GM21360 (cell line): Measurements from ENCODE around the gene EBP.
"Not testable (repeated sequence)": the region's sequence is repeated elsewhere in the genome, so short reads cannot be mapped to it uniquely, and the experiment has no call there.

Source experiments
- ATAC-seq: cut with Tn5 transposase; IDR thresholded peaks from one replicate; pipeline ENCODE4 v1.9.1; 2021; ENCODE audit warnings: mild to moderate bottlenecking, moderate library complexity; ENCODE audit not compliant: unreplicated experiment

The EBP gene

DNA sequence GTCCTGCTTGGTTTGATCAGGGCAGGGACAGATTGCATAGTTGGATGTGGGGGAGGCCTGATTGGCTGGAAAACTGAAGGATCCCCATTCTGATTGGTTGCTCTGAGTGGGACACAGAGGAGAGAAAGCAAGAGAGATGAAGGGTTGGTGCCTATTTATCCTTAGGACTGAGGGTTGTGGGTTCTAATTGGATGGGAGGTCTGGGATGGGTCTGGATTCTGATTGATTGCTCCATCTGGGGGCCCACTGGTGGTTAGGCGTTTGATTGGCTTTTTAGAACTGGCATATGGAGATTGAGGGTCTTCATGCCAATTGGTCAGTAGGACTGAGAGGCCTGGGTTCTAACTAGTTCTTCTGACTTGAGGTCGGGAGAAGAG, 644 bp upstream of the EBP start:
- ATAC-seq, result no peak

DNA sequence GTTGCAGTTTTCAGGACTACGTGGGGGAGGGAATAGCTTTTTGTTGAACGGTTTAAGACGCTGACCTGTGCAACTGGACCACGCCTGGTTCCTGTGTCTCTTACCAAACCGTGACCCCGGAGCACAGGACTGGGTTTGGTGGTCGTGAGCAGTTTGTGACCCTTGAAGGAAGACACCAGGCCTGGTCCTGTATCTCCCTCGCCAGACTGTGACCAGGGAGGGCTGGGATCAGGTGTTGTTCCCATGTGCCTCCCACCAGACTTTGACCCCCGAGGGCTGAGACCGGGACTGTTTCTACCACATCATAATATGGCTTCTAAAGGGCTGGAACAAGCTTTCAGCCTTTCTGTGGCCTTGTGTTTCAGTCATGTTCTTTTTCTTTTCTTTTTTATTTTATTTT, 683 bp downstream of the EBP start:
- ATAC-seq, result no peak

DNA sequence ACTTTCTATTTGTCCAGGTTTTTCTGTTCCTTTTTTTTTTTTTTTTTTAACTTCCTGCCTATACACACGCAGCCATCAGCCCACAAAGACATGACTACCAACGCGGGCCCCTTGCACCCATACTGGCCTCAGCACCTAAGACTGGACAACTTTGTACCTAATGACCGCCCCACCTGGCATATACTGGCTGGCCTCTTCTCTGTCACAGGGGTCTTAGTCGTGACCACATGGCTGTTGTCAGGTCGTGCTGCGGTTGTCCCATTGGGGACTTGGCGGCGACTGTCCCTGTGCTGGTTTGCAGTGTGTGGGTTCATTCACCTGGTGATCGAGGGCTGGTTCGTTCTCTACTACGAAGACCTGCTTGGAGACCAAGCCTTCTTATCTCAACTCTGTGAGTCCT, 2.1 kb downstream of the EBP start:
- no peak for ATAC-seq

DNA sequence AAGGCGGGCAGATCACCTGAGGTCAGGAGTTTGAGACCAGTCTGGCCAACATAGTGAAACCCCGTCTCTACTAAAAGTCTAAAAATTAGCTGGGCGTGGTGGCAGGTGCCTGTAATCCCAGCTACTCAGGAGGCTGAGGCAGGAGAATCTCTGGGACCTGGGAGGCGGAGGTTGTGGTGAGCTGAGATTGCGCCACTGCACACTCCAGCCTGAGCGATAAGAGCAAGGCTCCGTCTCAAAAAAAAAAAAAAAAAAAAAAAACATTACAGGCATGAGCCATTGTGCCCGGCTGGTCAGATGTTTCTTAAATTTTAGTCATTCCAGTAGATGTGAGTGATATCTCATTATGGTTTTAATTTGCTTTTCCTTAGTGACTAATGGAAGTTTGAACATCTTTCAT, 4.2 kb downstream of the EBP start:
- not testable (repeated sequence) for ATAC-seq

DNA sequence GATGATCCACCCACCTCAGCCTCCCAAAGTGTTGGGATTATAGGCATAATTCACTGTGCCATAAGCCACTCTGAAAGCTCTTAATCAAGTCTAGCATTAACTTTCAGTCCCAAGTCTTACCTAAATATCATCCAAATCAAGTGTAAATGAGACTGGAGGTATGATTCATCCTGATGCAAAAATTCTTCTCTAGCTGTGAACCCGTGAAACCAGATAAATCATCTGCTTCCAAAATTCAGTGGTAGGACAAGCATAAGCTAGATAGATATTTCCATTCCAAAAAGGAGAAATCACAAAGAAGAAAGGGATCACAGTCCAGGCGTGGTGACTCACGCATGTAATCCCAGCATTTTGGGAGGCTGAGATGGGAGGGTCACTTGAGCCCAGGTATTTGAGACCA, 9.1 kb downstream of the EBP start:
- ATAC-seq, result no peak

DNA sequence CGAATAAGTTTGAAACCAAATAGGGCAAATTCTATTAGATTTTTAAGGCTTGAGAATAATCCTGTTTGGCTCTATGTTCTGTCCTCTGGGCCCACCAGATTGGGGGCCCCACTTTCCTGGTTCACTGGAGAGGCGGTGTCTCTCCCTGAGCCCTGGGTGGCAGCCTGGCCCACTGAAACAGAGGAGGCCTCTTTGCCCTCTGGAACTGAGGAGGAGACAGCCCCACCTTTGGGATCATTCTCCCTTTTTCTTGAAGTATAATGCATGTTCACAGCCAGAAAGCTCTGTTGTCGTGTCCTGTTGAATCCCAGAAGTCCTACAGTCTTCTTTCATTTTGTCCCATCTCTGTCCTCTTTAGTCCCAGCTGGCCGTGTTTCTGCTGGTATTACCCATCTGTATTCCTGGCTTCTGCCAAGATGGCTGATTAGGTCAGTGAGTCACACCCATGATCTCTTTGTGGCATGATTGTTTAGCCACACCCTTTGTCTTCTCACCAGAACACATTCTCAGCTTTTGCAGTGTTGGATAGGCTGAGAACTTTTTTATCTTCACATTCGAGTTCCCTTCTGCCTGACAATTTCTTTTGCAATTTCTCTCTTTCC, 9.9 kb downstream of the EBP start:
- no peak for ATAC-seq

DNA sequence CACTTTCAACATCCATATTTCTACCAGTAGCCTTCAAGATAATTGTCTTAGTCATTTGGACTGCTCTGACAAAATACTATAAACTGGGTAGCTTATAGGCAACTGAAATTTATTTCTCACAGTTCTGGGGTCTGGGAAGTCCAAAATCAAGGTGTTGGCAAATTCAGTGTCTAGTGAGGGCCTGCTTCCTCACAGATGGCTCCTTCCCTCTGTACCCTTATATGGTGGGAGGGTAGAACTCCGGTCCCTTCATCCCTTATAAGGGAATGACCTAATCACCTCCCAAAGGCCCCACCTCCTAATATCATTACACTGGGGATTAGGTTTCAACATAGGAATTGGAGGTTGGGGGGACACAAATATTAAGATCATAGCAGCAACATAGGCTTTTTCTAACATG, 10.6 kb downstream of the EBP start:
- ATAC-seq, result no peak

DNA sequence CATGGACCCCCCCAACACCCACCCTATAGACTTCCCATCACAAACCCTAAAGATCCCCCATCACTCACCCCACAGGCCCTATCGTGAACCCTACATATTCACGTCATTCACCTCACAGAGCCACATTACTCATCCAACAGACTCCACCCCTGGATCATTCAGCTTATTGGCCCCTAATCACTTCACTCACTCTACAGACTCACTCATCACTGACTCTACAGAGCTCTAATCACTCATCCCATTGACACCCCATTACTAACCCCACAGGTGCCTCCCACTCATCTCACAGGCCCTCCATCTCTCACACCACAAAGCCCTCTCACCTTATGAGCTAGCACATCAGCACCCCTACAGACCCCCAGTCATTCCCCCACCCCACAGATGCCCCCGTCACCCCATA, 11.6 kb downstream of the EBP start:
- ATAC-seq, result no peak

DNA sequence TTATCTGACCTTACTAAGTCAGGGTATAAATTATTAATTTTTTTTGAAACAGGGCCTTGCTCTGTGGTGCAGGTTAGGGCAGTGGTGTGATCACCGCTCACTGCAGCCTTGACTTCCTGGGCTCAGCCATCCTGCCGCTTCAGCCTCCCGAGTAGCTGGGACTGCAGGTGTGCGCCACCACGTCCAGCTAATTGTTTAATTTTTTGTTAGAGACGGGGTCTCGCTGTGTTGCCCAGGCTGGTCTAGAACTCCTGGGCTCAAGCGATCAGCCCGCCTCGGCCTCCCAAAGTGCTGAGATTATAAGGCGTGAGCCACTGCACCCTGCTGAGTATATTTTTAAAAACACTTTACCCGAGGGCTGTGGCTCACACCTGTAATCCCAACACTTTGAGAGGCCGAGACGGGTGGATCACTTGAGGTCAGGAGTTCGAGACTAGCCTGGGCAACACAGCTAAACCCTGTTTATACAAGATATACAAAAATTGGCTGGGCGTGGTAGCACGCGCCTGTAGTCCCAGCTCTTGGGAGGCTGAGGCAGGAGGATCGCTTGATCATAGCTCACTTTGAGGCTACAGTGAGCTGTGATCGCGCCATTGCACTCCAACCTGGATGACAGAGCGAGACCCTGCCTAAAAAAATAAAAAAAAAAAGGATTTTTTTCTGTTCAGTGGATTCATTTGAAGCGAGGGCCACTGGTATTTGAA, 17.2 kb downstream of the EBP start:
- ATAC-seq, result no peak

DNA sequence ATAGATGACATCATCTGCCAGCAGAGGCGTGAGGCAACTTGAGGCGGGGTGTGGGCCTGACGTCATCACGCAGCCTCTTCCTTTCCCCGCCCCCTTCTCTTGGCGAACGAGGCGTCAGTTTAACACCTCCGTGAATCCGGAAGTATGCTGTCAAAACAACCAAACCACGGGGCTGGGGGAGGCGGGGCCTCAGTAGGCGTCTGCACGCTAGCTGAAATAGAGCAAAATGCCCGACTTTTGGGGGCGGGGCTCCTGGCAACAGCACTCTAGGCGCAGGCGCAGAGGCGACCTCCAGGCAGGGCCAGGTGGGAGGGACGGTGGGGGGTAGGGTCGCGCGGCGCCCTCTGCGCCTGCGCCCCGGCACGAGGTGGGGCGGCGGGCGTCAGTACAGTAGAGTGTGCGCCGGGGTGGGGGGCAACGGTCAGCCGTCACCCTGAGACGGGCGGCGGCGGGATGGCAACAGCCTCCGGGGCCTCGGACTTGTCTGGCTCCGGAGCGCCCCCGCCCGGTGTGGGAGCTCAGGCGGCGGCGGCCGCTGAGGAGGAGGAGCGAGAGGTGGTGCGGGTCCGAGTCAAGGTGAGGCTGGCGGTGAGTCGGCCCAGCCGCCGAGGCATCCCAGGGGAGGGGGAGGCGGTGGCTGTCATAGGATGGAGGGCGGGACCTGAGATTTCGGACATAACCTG, 17.9 kb downstream of the EBP start, which contains the start of gene TBC1D25:
Gene TBC1D25, plus strand, starts transcription at position 370 of the 683 bp plus-strand sequence. Its CDS starts 84 bp downstream, at position 454.
- peak; percentile 77 for ATAC-seq

DNA sequence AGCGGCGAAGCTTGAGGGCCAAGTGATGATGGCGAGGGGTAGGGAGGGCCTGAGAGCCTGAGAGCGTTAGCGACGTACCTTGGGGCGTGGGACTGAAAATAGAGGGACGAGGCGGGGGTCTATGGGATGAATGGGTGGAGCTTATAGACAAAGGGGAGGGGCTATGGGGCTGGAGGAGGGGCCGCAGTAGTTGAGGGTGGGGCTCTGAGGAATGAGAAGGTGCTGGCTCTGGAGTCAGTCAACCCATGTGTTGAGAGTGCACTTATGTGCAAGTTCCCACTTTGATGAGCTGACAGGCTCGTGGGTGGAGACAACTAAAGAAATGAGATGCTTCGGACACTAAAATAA, 18.4 kb downstream of the EBP start:
- ATAC-seq, result peak; percentile 32

DNA sequence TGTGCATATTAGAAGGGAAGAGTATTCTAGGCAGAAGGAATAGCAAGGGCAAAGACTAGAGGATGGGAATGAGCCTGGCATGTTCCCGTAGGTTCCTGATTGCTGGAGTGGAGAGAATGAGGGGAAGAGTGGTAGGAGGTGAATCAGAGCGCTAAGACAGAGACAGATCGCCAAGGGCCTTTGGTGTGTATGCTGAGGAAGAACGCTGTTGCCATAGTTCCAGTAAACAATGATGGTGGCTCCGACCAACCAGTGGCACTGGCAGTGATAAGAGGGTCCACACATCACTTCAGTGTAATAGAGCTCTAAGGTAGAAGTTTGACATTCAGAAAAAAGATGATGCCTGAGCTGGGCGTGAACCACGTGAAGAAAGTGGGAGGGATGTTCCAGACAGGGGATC, 18.9 kb downstream of the EBP start:
- ATAC-seq, result no peak

DNA sequence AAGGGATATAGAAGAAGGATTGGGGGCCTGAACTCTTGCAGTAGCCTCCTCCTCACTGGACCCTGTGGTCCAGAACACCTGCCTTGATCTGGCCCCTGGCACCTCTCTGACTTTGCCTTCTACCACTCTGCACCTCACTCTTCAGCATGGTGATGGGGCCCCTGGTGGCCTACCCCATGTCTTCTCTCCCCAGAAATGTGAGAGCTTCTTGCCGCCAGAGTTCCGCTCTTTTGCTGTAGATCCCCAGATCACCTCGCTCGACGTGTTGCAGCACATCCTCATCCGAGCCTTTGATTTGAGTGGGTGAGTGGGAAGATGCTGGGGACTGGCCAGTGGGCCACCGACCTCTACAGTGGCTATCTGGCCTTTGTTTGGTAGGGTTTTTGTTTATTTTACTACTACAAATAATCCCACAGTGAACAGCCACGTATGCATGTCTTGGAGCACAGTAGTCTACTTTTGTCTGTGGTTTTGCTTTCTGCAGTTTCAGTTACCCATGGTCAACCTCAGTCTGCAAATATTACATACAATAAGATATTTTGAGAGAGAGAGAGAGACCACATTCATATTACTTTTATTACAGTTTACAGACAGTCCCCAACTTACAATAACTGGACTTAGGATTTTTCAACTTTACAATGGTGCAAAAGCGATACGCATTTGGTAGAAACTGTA, 19.7 kb downstream of the EBP start:
- no peak for ATAC-seq

DNA sequence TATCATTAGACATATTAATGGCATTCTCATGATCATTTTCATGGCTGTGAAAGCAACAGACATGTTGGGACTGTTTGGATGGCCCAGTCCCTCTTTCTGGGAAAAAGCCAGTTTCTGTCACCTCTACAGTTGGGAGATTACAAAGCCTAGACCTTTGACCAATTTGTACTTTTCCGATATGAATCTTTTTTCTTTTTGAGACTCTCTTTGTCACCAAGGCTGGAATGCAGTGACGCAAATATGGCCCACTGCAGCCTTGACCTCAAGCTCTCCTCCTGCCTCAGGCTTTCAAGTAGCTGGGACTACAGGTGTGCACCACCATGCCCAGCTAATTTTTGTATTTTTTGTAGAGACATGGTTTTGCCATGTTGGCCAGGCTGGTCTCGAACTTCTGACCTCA, 27.3 kb downstream of the EBP start:
- no peak for ATAC-seq

DNA sequence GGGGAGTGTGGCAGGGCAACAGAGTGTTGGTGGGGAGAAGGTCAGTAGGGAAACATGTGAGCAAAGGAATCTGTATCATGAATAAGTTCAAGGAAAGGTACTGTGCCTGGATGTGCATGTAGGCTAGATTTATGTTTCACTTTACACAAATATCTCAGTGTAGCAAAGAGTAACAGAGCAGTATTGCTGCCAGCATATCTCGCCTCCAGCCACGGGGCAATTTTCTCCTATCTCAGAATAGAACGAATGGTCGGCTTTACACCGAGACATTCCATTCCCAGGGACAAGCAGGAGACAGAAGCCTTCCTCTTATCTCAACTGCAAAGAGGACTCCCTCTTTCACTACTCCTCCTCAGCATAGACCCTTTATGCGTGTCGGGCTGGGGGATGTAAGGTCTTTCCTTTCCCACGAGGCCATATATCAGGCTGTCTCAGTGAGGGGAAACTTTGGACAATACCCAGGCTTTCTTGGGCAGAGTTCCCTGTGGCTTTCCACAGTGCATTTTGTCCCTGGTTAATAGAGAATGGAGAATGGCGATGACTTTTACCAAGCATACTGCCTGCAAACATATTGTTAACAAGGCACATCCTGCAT, 34.2 kb downstream of the EBP start:
- not testable (repeated sequence) for ATAC-seq

DNA sequence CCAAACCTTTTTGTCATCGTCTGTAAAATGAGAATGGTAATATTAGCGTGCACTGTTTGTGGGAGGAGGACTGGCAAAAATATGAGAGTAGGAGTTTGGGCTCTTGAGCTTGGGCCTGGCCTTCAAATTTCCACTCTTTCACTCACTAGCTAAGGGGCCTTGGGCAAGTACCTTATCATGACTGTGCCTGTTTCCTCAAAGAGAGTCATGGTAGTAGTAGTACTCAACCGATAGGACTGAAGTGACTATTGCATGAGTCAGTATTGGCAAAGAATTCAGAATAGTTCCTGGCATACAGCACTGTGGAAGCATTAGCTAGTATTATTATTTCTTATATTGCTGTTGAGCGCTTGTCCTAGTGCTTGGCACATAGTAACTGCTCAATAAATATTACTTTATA, 36.7 kb downstream of the EBP start:
- ATAC-seq, result no peak

DNA sequence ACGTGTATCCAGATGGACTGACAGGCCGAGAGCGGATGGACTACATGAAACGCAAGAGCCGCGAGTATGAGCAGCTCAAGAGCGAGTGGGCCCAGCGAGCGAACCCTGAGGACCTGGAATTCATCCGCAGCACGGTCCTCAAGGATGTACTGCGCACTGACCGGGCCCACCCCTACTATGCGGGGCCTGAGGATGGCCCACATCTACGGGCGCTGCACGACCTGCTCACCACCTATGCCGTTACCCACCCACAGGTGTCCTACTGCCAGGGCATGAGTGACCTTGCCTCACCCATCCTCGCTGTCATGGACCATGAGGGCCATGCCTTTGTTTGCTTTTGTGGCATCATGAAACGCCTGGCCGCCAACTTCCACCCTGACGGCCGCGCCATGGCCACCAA, 38.0 kb downstream of the EBP start:
- ATAC-seq, result no peak

DNA sequence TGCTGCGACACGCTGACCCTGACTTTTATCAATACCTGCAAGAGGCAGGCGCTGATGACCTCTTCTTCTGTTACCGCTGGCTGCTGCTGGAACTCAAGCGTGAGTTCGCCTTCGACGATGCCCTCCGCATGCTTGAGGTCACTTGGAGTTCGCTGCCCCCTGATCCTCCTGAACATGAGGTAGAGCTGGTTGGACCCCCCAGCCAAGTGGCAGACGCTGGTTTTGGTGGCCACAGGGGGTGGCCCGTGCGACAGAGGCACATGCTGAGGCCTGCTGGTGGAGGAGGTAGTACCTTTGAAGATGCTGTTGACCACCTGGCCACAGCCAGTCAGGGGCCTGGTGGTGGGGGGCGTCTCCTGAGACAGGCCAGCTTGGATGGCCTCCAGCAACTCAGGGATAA, 38.4 kb downstream of the EBP start:
- ATAC-seq, result no peak

DNA sequence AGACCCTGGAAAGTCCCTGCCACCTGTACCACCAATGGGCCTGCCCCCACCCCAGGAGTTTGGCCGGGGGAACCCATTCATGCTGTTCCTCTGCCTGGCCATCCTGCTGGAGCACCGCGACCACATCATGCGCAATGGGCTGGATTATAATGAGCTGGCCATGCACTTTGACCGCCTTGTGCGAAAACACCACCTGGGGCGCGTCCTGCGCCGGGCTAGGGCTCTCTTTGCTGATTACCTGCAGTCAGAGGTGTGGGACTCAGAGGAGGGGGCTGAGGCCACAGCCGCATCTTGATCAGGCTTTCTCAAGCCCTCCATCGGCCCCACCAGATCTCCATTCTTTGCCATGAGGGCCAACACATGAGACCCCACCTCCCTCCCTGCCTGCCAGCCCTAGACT, 39.1 kb downstream of the EBP start:
- ATAC-seq, result no peak

DNA sequence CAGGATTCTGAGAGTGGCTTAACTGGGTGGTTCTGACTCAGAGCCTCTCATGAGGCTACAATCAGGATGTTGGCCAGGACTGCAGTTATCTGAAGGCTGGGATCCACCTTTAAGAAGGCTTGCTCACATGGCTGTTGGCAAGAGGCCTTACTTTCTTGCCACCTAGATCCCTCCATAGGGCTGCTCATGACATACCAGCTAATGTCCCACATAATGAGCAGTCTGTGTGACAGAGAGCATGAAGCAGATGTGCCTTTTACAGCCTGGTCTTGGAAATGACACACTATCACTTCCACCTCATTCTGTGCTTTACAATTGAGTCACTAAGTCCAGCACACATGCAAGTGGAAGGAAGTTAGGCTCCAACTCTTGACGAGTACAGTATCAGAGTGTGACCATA, 48.4 kb downstream of the EBP start:
- ATAC-seq, result no peak

DNA sequence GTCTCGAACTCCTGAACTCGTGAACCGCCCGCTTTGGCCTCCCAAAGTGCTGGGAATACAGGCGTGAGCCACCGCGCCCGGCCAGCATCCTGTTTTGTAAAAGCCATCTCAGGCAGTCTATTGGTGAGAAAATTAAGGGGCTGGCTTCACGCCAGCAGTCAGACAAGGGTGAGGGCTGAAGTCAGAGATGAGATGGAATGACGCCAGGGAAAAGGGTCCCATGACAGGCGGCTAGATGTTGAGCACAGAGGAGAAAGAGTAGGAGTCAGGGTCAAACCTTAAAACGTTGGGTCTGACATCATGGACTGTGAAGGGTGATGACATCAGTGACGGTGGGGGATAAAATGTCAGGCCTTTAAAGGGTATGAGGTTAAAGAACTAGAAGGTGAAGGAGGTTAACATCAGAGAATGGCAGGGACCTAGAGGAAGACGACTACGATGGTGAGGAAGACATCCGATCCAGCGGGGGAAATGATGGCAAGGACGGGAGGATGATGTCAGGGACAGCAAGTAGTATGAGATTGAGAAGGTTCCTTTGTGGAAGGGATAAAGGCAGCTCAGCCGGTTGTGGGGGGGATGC, 52.2 kb downstream of the EBP start:
- ATAC-seq, result no peak
